Superior temporal gyrus (tissue), 1 donor: ENCODE data around the gene AKAP13.
"Not testable (repeated sequence)": the region's sequence is repeated elsewhere in the genome, so short reads cannot be mapped to it uniquely, and the experiment has no call there.

Experiments used
- DNase-seq: peaks from one replicate; pipeline ENCODE4 v3.0.0-alpha.2; 2016; ENCODE audit errors: extremely low spot score

AKAP13 gene

GRCh38 chr15:85499371-85499887 is 119.0 kb downstream of the AKAP13 start:
- DNase-seq: no peak

- no peak for DNase-seq
Measured at GRCh38 chr15:85500060-85500708, 119.8 kb downstream of the AKAP13 start.

- DNase-seq: no peak
Measured at GRCh38 chr15:85500729-85501128, 120.3 kb downstream of the AKAP13 start.

- no peak for DNase-seq
Measured at GRCh38 chr15:85501574-85501973, 121.2 kb downstream of the AKAP13 start.

- DNase-seq: no peak
Measured at GRCh38 chr15:85503151-85503799, 122.9 kb downstream of the AKAP13 start.

GRCh38 chr15:85504749-85505676 is 124.6 kb downstream of the AKAP13 start:
- peak; percentile 87 for DNase-seq

GRCh38 chr15:85507114-85507513 is 126.7 kb downstream of the AKAP13 start:
- DNase-seq: no peak

GRCh38 chr15:85509973-85510372 is 129.6 kb downstream of the AKAP13 start:
- DNase-seq: no peak

GRCh38 chr15:85514413-85514812 is 134.0 kb downstream of the AKAP13 start:
- no peak for DNase-seq

- DNase-seq: no peak
Measured at GRCh38 chr15:85515212-85515611, 134.8 kb downstream of the AKAP13 start.

GRCh38 chr15:85517086-85517485 is 136.7 kb downstream of the AKAP13 start:
- no peak for DNase-seq

- no peak for DNase-seq
Measured at GRCh38 chr15:85518979-85519761, 138.8 kb downstream of the AKAP13 start.

GRCh38 chr15:85520650-85521049 is 140.2 kb downstream of the AKAP13 start:
- DNase-seq: no peak

- no peak for DNase-seq
Measured at GRCh38 chr15:85523530-85523929, 143.1 kb downstream of the AKAP13 start.

- no peak for DNase-seq
Measured at GRCh38 chr15:85525755-85526154, 145.4 kb downstream of the AKAP13 start.

GRCh38 chr15:85527895-85528294 is 147.5 kb downstream of the AKAP13 start:
- no peak for DNase-seq

- no peak for DNase-seq
Measured at GRCh38 chr15:85530079-85530478, 149.7 kb downstream of the AKAP13 start.

GRCh38 chr15:85531083-85531482 is 150.7 kb downstream of the AKAP13 start:
- DNase-seq: no peak

GRCh38 chr15:85532689-85533088 is 152.3 kb downstream of the AKAP13 start:
- no peak for DNase-seq

GRCh38 chr15:85534031-85534430 is 153.6 kb downstream of the AKAP13 start:
- no peak for DNase-seq

- not testable (repeated sequence) for DNase-seq
Measured at GRCh38 chr15:85535533-85536330, 155.3 kb downstream of the AKAP13 start.
